Osteoblast (primary cell): Measurements from ENCODE around the gene ZNF652. TPM values are rescaled to one million over a fixed set of nuclear protein-coding genes. Genes with fewer than 3 reads are reported as not detected.

ENCODE experiments used
- DNase-seq: peaks from one replicate; pipeline ENCODE4 v3.0.0; 2011; ENCODE audit warnings: low spot score, mixed read lengths; ENCODE audit not compliant: insufficient read length; ENCODE audit errors: missing footprints
- H2AFZ ChIP-seq: 2 replicates; pipeline ENCODE4 v1.6.0; 2011; ENCODE audit warnings: mild to moderate bottlenecking, low read length
- H3K27ac ChIP-seq: 2 replicates; pipeline ENCODE4 v1.5.1; 2011; ENCODE audit warnings: mild to moderate bottlenecking, low read depth, low read length, moderate library complexity
- H3K27me3 ChIP-seq: 2 replicates; pipeline ENCODE4 v1.6.0; 2012; ENCODE audit warnings: mild to moderate bottlenecking, control low read depth, inconsistent platforms, low read length, moderate library complexity; ENCODE audit not compliant: insufficient read depth
- H3K36me3 ChIP-seq: 2 replicates; pipeline ENCODE4 v1.5.1; 2011; ENCODE audit warnings: mild to moderate bottlenecking, low read length, control low read depth, moderate library complexity; ENCODE audit not compliant: insufficient read depth
- H3K4me1 ChIP-seq: 2 replicates; pipeline ENCODE4 v1.5.1; 2011; ENCODE audit warnings: mild to moderate bottlenecking, low read length, control low read depth, moderate library complexity; ENCODE audit not compliant: insufficient read depth
- H3K4me2 ChIP-seq: 2 replicates; pipeline ENCODE4 v1.6.0; 2011; ENCODE audit warnings: mild to moderate bottlenecking, low read length; ENCODE audit not compliant: insufficient read depth
- H3K4me3 ChIP-seq: fragments of 200-600 bp; sonication (generic); 3 replicates; pipeline ENCODE4 v1.5.1; 2012; ENCODE audit warnings: mild to moderate bottlenecking, low read length, inconsistent platforms; ENCODE audit not compliant: insufficient read depth
- H3K79me2 ChIP-seq: 2 replicates; pipeline ENCODE4 v1.6.0; 2012; ENCODE audit warnings: mild to moderate bottlenecking, low read length, control low read depth, inconsistent platforms; ENCODE audit not compliant: insufficient read depth
- H3K9me3 ChIP-seq: 2 replicates; pipeline ENCODE4 v1.5.1; 2011; ENCODE audit warnings: low read depth, low read length, control low read depth
- H4K20me1 ChIP-seq: 2 replicates; pipeline ENCODE4 v1.6.0; 2012; ENCODE audit warnings: mild to moderate bottlenecking, low read length, control low read depth; ENCODE audit not compliant: insufficient read depth
- total RNA-seq: library from RNA; depleted of rRNA; stranded (reverse); fragments of >200 nt; gene quantifications from 2 replicates; pipeline ENCODE4 v1.2.3, GENCODE V29; 2012
- TF ChIP-seq, protein P1 (sequence below): IDR thresholded peaks from 2 replicates; pipeline ENCODE4 v1.5.1; 2011; ENCODE audit warnings: mild to moderate bottlenecking, low read depth, low read length, moderate library complexity; ENCODE audit errors: extremely low read depth

ZNF652 gene
- total RNA-seq, 1 donor: 28.2 TPM

DNA sequence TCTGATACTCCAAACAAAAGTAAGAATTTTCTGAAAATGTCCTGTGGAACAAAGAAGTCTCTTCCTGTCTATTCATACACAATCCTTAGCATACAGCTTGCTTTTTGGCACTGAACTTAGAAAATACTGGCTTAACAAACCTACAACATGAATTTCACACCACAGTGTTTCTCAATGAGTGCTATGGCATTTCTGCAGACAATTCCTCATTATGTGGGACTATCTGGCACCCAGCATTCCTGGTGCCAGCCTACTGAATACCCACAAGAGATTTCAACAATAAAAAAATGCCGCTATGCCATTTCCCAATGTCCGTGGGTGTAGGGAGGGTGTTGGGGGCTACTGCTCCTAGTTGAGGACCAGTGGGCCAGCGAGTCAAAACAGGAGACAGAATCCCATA lies 62.1 kb downstream of the ZNF652 start:
- H3K36me3 ChIP-seq: peaks cover 24% of the 10 kb centered on the region
- H3K4me3 ChIP-seq: no peak overlapping the region
- no peaks in the 10 kb centered on the region for H3K4me1 ChIP-seq
- no peaks in the 10 kb centered on the region for H3K9me3 ChIP-seq
- H3K4me2 ChIP-seq: no peak overlapping the region
- H3K79me2 ChIP-seq: no peaks in the 10 kb centered on the region
- TF ChIP-seq, protein P1, sequence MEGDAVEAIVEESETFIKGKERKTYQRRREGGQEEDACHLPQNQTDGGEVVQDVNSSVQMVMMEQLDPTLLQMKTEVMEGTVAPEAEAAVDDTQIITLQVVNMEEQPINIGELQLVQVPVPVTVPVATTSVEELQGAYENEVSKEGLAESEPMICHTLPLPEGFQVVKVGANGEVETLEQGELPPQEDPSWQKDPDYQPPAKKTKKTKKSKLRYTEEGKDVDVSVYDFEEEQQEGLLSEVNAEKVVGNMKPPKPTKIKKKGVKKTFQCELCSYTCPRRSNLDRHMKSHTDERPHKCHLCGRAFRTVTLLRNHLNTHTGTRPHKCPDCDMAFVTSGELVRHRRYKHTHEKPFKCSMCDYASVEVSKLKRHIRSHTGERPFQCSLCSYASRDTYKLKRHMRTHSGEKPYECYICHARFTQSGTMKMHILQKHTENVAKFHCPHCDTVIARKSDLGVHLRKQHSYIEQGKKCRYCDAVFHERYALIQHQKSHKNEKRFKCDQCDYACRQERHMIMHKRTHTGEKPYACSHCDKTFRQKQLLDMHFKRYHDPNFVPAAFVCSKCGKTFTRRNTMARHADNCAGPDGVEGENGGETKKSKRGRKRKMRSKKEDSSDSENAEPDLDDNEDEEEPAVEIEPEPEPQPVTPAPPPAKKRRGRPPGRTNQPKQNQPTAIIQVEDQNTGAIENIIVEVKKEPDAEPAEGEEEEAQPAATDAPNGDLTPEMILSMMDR: no peak
- H3K27me3 ChIP-seq: no peaks in the 10 kb centered on the region
- no peak overlapping the region for H3K27ac ChIP-seq
- H2AFZ ChIP-seq: no peak overlapping the region
- no peak for DNase-seq
- peaks cover 2% of the 10 kb centered on the region for H4K20me1 ChIP-seq

- H3K4me3 ChIP-seq: no peak overlapping the region
- H3K79me2 ChIP-seq: no peaks in the 10 kb centered on the region
- no peak for DNase-seq
- H2AFZ ChIP-seq: no peak overlapping the region
- H3K9me3 ChIP-seq: no peaks in the 10 kb centered on the region
- TF ChIP-seq, protein P1: no peak
- H3K4me1 ChIP-seq: no peaks in the 10 kb centered on the region
- H3K36me3 ChIP-seq: peaks cover 24% of the 10 kb centered on the region
- H3K27ac ChIP-seq: no peak overlapping the region
- peaks cover 2% of the 10 kb centered on the region for H4K20me1 ChIP-seq
- no peak overlapping the region for H3K4me2 ChIP-seq
- H3K27me3 ChIP-seq: no peaks in the 10 kb centered on the region
These were observed 63.6 kb downstream of the ZNF652 start for GRCh38 chr17:49298371-49298976.

DNA sequence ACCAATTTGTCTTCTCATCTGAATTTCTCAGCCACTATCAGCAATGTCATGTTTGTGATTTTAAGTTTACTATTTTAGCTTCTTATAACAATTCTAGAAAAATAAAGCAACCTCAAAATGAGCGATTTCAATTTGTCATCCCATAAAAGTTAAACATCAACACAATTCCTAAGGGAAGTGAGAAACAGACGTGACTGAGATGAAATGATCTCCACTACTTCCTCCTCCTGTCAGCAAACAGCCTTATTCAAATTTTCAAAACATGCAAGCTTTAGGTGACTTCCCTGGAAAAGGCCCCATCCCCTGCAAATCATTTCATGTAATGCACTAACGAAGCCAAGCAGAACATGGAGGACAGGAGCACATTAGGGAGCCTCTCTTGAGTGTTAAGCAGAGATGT lies 64.9 kb downstream of the ZNF652 start:
- TF ChIP-seq, protein P1: no peak
- Histone ChIP-seq H3K36me3 (peaks cover 24% of the 10 kb centered on the region), H3K27me3 (no peaks in the 10 kb centered on the region), H3K4me3 (no peak overlapping the region), H3K4me1 (no peaks in the 10 kb centered on the region), H4K20me1 (peaks cover 2% of the 10 kb centered on the region), H3K27ac (no peak overlapping the region), H3K9me3 (no peaks in the 10 kb centered on the region), H3K79me2 (no peaks in the 10 kb centered on the region), H2AFZ (no peak overlapping the region), H3K4me2 (no peak overlapping the region)
- DNase-seq: no peak

- Histone ChIP-seq H3K4me2 (no peak overlapping the region), H3K4me3 (no peak overlapping the region), H3K27ac (no peak overlapping the region), H3K4me1 (no peaks in the 10 kb centered on the region), H3K27me3 (no peaks in the 10 kb centered on the region), H3K79me2 (no peaks in the 10 kb centered on the region), H4K20me1 (peaks cover 10% of the 10 kb centered on the region), H2AFZ (no peak overlapping the region), H3K9me3 (no peaks in the 10 kb centered on the region), H3K36me3 (peaks cover 30% of the 10 kb centered on the region)
- TF ChIP-seq, protein P1: no peak
- no peak for DNase-seq
These were observed 67.9 kb downstream of the ZNF652 start for GRCh38 chr17:49294122-49294521.
